ENCODE data around the gene ENO4. TPM values are rescaled to one million over a fixed set of nuclear protein-coding genes. Genes with fewer than 3 reads are reported as not detected.

Gene ENO4
- total and polyA plus RNA-seq, 2 experiments from 2014 or later = 0.44 to 0.66 TPM

DNA sequence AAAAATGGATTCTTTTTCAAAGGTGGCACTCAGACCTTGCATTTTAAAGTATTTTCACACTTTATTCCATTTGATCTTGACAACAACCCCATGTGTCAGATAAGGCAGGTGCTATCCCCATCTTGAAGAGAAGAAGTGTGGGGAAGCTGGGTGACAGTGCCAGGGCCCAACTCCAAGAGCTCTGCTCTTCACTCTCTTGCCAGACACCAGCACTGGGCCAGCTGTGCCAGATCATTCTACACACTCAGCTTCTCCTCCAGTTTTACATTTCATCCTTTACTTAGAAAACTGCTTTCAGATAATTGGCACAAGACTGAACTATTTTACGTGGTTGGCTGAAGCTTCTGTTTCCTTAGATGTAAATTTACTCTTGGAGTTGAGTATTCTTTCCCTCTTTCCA is 64.4 kb downstream of the ENO4 start:
- no peaks in the 10 kb centered on the region for H3K9me3 ChIP-seq (ENCODE audit: low read depth)
- no peaks in the 10 kb centered on the region for H3K36me3 ChIP-seq
- H3K4me3 ChIP-seq = no peak overlapping the region
- no peaks in the 10 kb centered on the region for H3K27me3 ChIP-seq
- DNase-seq (ENCODE audit: low read depth in 1 of 2, low spot score in 1 of 2) = no peak
- no peaks in the 10 kb centered on the region for H3K4me1 ChIP-seq (ENCODE audit: low read depth)
- TF ChIP-seq, protein P1, sequence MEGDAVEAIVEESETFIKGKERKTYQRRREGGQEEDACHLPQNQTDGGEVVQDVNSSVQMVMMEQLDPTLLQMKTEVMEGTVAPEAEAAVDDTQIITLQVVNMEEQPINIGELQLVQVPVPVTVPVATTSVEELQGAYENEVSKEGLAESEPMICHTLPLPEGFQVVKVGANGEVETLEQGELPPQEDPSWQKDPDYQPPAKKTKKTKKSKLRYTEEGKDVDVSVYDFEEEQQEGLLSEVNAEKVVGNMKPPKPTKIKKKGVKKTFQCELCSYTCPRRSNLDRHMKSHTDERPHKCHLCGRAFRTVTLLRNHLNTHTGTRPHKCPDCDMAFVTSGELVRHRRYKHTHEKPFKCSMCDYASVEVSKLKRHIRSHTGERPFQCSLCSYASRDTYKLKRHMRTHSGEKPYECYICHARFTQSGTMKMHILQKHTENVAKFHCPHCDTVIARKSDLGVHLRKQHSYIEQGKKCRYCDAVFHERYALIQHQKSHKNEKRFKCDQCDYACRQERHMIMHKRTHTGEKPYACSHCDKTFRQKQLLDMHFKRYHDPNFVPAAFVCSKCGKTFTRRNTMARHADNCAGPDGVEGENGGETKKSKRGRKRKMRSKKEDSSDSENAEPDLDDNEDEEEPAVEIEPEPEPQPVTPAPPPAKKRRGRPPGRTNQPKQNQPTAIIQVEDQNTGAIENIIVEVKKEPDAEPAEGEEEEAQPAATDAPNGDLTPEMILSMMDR (IDR thresholded peaks at IDR 0.05; ENCODE audit: low read depth, low read length) = no peak
- H3K27ac ChIP-seq = no peak overlapping the region

GRCh38 chr10:116915340-116915739 is 66.0 kb downstream of the ENO4 start:
- no peak overlapping the region for H3K27ac ChIP-seq
- TF ChIP-seq, protein P1 (IDR thresholded peaks at IDR 0.05; ENCODE audit: low read depth, low read length) = no peak

DNA sequence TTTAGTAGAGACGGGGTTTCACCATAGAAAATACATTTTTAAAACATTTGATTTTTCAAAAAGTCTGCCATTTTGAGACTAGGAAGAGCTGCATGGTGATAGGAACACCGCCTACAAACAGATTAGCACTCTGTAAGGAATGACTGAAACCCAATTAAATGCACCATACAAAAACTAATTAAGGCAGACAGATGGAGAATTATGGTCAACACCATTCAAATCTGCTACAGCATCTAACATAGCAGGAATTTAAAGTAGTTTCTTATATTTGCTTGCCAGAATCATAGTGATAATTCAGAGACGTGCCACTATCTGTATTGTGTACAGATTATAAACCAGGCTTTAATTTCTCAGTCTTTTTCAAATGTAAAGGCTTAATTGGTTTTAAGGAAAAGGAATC is 68.2 kb downstream of the ENO4 start:
- Histone ChIP-seq H3K27me3 (no peaks in the 10 kb centered on the region), H3K4me3 (no peak overlapping the region), H3K9me3 (ENCODE audit: low read depth) (no peaks in the 10 kb centered on the region), H3K27ac (no peak overlapping the region), H3K4me1 (ENCODE audit: low read depth) (peaks cover 5% of the 10 kb centered on the region), H3K36me3 (no peaks in the 10 kb centered on the region)
- TF ChIP-seq, protein P1 (IDR thresholded peaks at IDR 0.05; ENCODE audit: low read depth, low read length) = no peak
- no peak for DNase-seq (ENCODE audit: low read depth in 1 of 2, low spot score in 1 of 2)

More at GRCh38 chr10:116915340-116915739, 66.0 kb downstream of the ENO4 start:
- Histone ChIP-seq H3K27me3 (no peaks in the 10 kb centered on the region), H3K4me1 (ENCODE audit: low read depth) (peaks cover 5% of the 10 kb centered on the region), H3K4me3 (no peak overlapping the region), H3K36me3 (no peaks in the 10 kb centered on the region), H3K9me3 (ENCODE audit: low read depth) (no peaks in the 10 kb centered on the region)
- no peak for DNase-seq (ENCODE audit: low read depth in 1 of 2, low spot score in 1 of 2)

GRCh38 chr10:116918583-116918982 is 69.3 kb downstream of the ENO4 start:
- TF ChIP-seq, protein P1 (IDR thresholded peaks at IDR 0.05; ENCODE audit: low read depth, low read length) = no peak
- Histone ChIP-seq H3K27me3 (no peaks in the 10 kb centered on the region), H3K4me1 (ENCODE audit: low read depth) (peaks cover 5% of the 10 kb centered on the region), H3K27ac (no peak overlapping the region), H3K36me3 (no peaks in the 10 kb centered on the region), H3K4me3 (no peak overlapping the region), H3K9me3 (ENCODE audit: low read depth) (no peaks in the 10 kb centered on the region)
- DNase-seq (ENCODE audit: low read depth in 1 of 2, low spot score in 1 of 2) = no peak

DNA sequence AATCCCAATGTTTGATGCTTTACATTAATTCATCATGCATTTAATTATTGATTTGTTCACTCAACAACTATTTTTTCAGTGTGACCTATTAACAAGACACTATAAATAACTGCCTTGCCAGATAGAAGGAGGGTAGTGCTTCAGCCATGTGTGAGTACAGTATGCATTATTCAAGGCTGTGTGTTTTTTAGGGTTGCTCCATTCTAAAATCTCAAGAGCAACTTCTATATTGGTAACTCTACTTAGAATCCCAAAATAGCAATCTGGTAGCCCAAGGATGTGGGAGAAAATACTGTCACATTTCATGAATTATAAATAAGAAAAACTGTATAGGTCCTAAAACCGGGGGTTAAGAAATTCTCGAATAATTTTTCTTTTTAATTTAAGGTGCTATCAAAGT is 69.9 kb downstream of the ENO4 start:
- TF ChIP-seq, protein P1 (IDR thresholded peaks at IDR 0.05; ENCODE audit: low read depth, low read length) = no peak
- no peak for DNase-seq (ENCODE audit: low read depth in 1 of 2, low spot score in 1 of 2)
- Histone ChIP-seq H3K36me3 (no peaks in the 10 kb centered on the region), H3K27me3 (no peaks in the 10 kb centered on the region), H3K9me3 (ENCODE audit: low read depth) (no peaks in the 10 kb centered on the region), H3K27ac (no peak overlapping the region), H3K4me1 (ENCODE audit: low read depth) (peaks cover 5% of the 10 kb centered on the region), H3K4me3 (no peak overlapping the region)

GRCh38 chr10:116919706-116920105 is 70.4 kb downstream of the ENO4 start:
- H3K4me3 ChIP-seq = no peak overlapping the region
- no peak for DNase-seq (ENCODE audit: low read depth in 1 of 2, low spot score in 1 of 2)

More at GRCh38 chr10:116919706-116920105, 70.4 kb downstream of the ENO4 start:
- Histone ChIP-seq H3K27ac (no peak overlapping the region), H3K9me3 (ENCODE audit: low read depth) (no peaks in the 10 kb centered on the region), H3K4me1 (ENCODE audit: low read depth) (peaks cover 5% of the 10 kb centered on the region), H3K36me3 (no peaks in the 10 kb centered on the region), H3K27me3 (no peaks in the 10 kb centered on the region)
- TF ChIP-seq, protein P1 (IDR thresholded peaks at IDR 0.05; ENCODE audit: low read depth, low read length) = no peak
